HG03280 (cell line): ENCODE results near the gene OPTC.
"Not testable (repeated sequence)": the region's sequence is repeated elsewhere in the genome, so short reads cannot be mapped to it uniquely, and the experiment has no call there.

Experiments
- ATAC-seq: cut with Tn5 transposase; IDR thresholded peaks from one replicate; pipeline ENCODE4 v1.9.1; 2021; ENCODE audit warnings: mild to moderate bottlenecking, moderate library complexity; ENCODE audit not compliant: unreplicated experiment

OPTC gene

GRCh38 chr1:203465146-203465798 lies 28.7 kb upstream of the OPTC start:
- no peak for ATAC-seq

- ATAC-seq = no peak
Observed at GRCh38 chr1:203465948-203466347, 28.0 kb upstream of the OPTC start.

- ATAC-seq = not testable (repeated sequence)
Observed at GRCh38 chr1:203466906-203467549, 26.9 kb upstream of the OPTC start.

GRCh38 chr1:203467550-203467921 lies 26.4 kb upstream of the OPTC start:
- no peak for ATAC-seq

GRCh38 chr1:203468326-203468725 lies 25.6 kb upstream of the OPTC start:
- no peak for ATAC-seq

- no peak for ATAC-seq
Observed at GRCh38 chr1:203470240-203470639, 23.7 kb upstream of the OPTC start.

- ATAC-seq = no peak
Observed at GRCh38 chr1:203471841-203472240, 22.1 kb upstream of the OPTC start.

GRCh38 chr1:203473281-203473680 lies 20.7 kb upstream of the OPTC start:
- no peak for ATAC-seq

- no peak for ATAC-seq
Observed at GRCh38 chr1:203473781-203474305, 20.1 kb upstream of the OPTC start.

GRCh38 chr1:203475012-203475981 lies 18.7 kb upstream of the OPTC start, which contains the start of gene PRELP:
Gene PRELP (plus strand): TSS chr1:203475806. CDS start chr1:203483185, 7,379 bp downstream.
- no peak for ATAC-seq

GRCh38 chr1:203476216-203476814 lies 17.6 kb upstream of the OPTC start:
- no peak for ATAC-seq

- ATAC-seq = no peak
Observed at GRCh38 chr1:203477748-203478147, 16.2 kb upstream of the OPTC start.

GRCh38 chr1:203478231-203478630 lies 15.7 kb upstream of the OPTC start:
- ATAC-seq = no peak

- ATAC-seq = no peak
Observed at GRCh38 chr1:203478986-203479385, 15.0 kb upstream of the OPTC start.

GRCh38 chr1:203479646-203480045 lies 14.3 kb upstream of the OPTC start:
- no peak for ATAC-seq

- ATAC-seq = no peak
Observed at GRCh38 chr1:203480084-203480483, 13.9 kb upstream of the OPTC start.

GRCh38 chr1:203480525-203481084 lies 13.3 kb upstream of the OPTC start:
- ATAC-seq = no peak

- no peak for ATAC-seq
Observed at GRCh38 chr1:203481196-203481595, 12.8 kb upstream of the OPTC start.

- ATAC-seq = no peak
Observed at GRCh38 chr1:203486618-203487370, 7.2 kb upstream of the OPTC start.

- ATAC-seq = no peak
Observed at GRCh38 chr1:203488539-203488938, 5.4 kb upstream of the OPTC start.
